H9 (cell line): ENCODE data around the gene RAB3B. TPM values are rescaled to one million over a fixed set of nuclear protein-coding genes. Genes with fewer than 3 reads are reported as not detected.

ENCODE experiments used
- DNase-seq: peaks from one replicate; pipeline ENCODE4 v3.0.0-alpha.2; 2017
- H2AFZ ChIP-seq: one replicate; pipeline ENCODE4 v1.6.1; 2013; ENCODE audit warnings: mild to moderate bottlenecking, low read length, control low read depth, moderate library complexity
- H2AK5ac ChIP-seq: 2 replicates; pipeline ENCODE4 v1.6.1; 2013; ENCODE audit warnings: low read length, control low read depth, mixed read lengths; ENCODE audit not compliant: insufficient read length
- H2BK120ac ChIP-seq: one replicate; pipeline ENCODE4 v1.6.1; 2013; ENCODE audit warnings: low read depth, mild to moderate bottlenecking, low read length, control low read depth, inconsistent platforms; ENCODE audit not compliant: poor library complexity, severe bottlenecking
- H2BK12ac ChIP-seq: 2 replicates; pipeline ENCODE4 v1.6.1; 2013; ENCODE audit warnings: low read length, control low read depth, mixed read lengths, low read depth; ENCODE audit not compliant: insufficient read length
- H2BK15ac ChIP-seq: 2 replicates; pipeline ENCODE4 v1.6.1; 2013; ENCODE audit warnings: low read depth, low read length, control low read depth
- H2BK20ac ChIP-seq: one replicate; pipeline ENCODE4 v1.6.1; 2013; ENCODE audit warnings: low read depth, mild to moderate bottlenecking, low read length, control low read depth, inconsistent platforms; ENCODE audit not compliant: poor library complexity, severe bottlenecking
- H2BK5ac ChIP-seq: 2 replicates; pipeline ENCODE4 v1.6.1; 2013; ENCODE audit warnings: low read length, control low read depth, mixed read lengths; ENCODE audit not compliant: insufficient read length
- H3K14ac ChIP-seq: 2 replicates; pipeline ENCODE4 v1.6.1; 2013; ENCODE audit warnings: low read length, control low read depth; ENCODE audit not compliant: insufficient read depth
- H3K18ac ChIP-seq: 2 replicates; pipeline ENCODE4 v1.6.1; 2013; ENCODE audit warnings: low read depth, mild to moderate bottlenecking, mixed read lengths, low read length, control low read depth; ENCODE audit not compliant: insufficient read length
- H3K23ac ChIP-seq: 2 replicates; pipeline ENCODE4 v1.6.1; 2013; ENCODE audit warnings: low read length, control low read depth, mixed read lengths, low read depth; ENCODE audit not compliant: insufficient read length
- H3K23me2 ChIP-seq: 2 replicates; pipeline ENCODE4 v1.6.1; 2013; ENCODE audit warnings: low read depth, mild to moderate bottlenecking, mixed read lengths, low read length, control low read depth; ENCODE audit not compliant: insufficient read length, poor library complexity, severe bottlenecking
- H3K27ac ChIP-seq: 2 replicates; pipeline ENCODE4 v1.5.1; 2013; ENCODE audit warnings: low read length, control low read depth, mixed read lengths, low read depth; ENCODE audit not compliant: insufficient read length
- H3K27me3 ChIP-seq: 2 replicates; pipeline ENCODE4 v1.6.1; 2013; ENCODE audit warnings: low read length, control low read depth, inconsistent platforms; ENCODE audit not compliant: insufficient read depth
- H3K4ac ChIP-seq: 2 replicates; pipeline ENCODE4 v1.6.1; 2013; ENCODE audit warnings: low read depth, mild to moderate bottlenecking, control low read depth, inconsistent platforms, low read length, moderate library complexity
- H3K4me1 ChIP-seq: 2 replicates; pipeline ENCODE4 v1.6.1; 2013; ENCODE audit warnings: low read length, control low read depth, inconsistent platforms; ENCODE audit not compliant: insufficient read depth
- H3K4me2 ChIP-seq: 2 replicates; pipeline ENCODE4 v1.6.1; 2013; ENCODE audit warnings: low read length, control low read depth, mixed read lengths; ENCODE audit not compliant: insufficient read length, insufficient read depth
- H3K56ac ChIP-seq: 2 replicates; pipeline ENCODE4 v1.6.1; 2013; ENCODE audit warnings: low read depth, mild to moderate bottlenecking, mixed read lengths, low read length, control low read depth; ENCODE audit not compliant: insufficient read length
- H3K79me1 ChIP-seq: 2 replicates; pipeline ENCODE4 v1.6.1; 2013; ENCODE audit warnings: low read depth, mild to moderate bottlenecking, moderate library complexity, low read length, control low read depth, inconsistent platforms; ENCODE audit not compliant: insufficient read depth, poor library complexity, severe bottlenecking
- H3K79me2 ChIP-seq: 2 replicates; pipeline ENCODE4 v1.6.1; 2013; ENCODE audit warnings: low read length, control low read depth, inconsistent platforms; ENCODE audit not compliant: insufficient read depth
- H3K9ac ChIP-seq: 2 replicates; pipeline ENCODE4 v1.6.1; 2013; ENCODE audit warnings: low read length, control low read depth, mixed read lengths; ENCODE audit not compliant: insufficient read length; ENCODE audit errors: extremely low read depth
- H3K9me3 ChIP-seq: one replicate; pipeline ENCODE4 v1.6.1; 2013; ENCODE audit warnings: low read depth, low read length, inconsistent platforms; ENCODE audit not compliant: control insufficient read depth
- H3T11ph ChIP-seq: one replicate; pipeline ENCODE4 v1.6.1; 2013; ENCODE audit warnings: mild to moderate bottlenecking, low read length, control low read depth, inconsistent platforms
- H4K20me1 ChIP-seq: one replicate; pipeline ENCODE4 v1.6.1; 2013; ENCODE audit not compliant: control insufficient read depth, insufficient read length, insufficient read depth
- H4K5ac ChIP-seq: 2 replicates; pipeline ENCODE4 v1.6.1; 2013; ENCODE audit warnings: low read depth, mild to moderate bottlenecking, mixed read lengths, low read length, control low read depth; ENCODE audit not compliant: insufficient read length
- H4K8ac ChIP-seq: replicated peaks from 2 replicates; pipeline ENCODE4 v1.6.1; 2013; ENCODE audit warnings: low read length, control low read depth, mixed read lengths, low read depth; ENCODE audit not compliant: insufficient read length
- H4K91ac ChIP-seq: 2 replicates; pipeline ENCODE4 v1.6.1; 2013; ENCODE audit warnings: low read depth, mild to moderate bottlenecking, moderate library complexity, mixed read lengths, low read length, control low read depth; ENCODE audit not compliant: insufficient read length
- H3K27ac Mint-ChIP-seq, 3 experiments: 2 replicates in 2 of 3; 3 replicates in 1 of 3; pipeline ENCODE4 v1.8.0; 2020 to 2021; ENCODE audit warnings: mixed read lengths in 3 of 3, mild to moderate bottlenecking in 1 of 3, moderate library complexity in 1 of 3
- H3K27me3 Mint-ChIP-seq: 2 replicates; pipeline ENCODE4 v1.8.0; 2021; ENCODE audit warnings: low read depth, mild to moderate bottlenecking, moderate library complexity, mixed read lengths
- H3K36me3 Mint-ChIP-seq, 3 experiments: 2 replicates in 2 of 3; 3 replicates in 1 of 3; pipeline ENCODE4 v1.8.0; 2020 to 2021; ENCODE audit warnings: low read depth in 3 of 3, mixed read lengths in 3 of 3; ENCODE audit not compliant: insufficient read depth in 1 of 3
- H3K4me1 Mint-ChIP-seq, 2 experiments: 2 replicates each; pipeline ENCODE4 v1.8.0; 2020; ENCODE audit warnings: mixed read lengths in 2 of 2
- H3K4me3 Mint-ChIP-seq, 2 experiments: 2 replicates in 1 of 2; 3 replicates in 1 of 2; pipeline ENCODE4 v1.8.0; 2020 to 2021; ENCODE audit warnings: mild to moderate bottlenecking in 2 of 2, mixed read lengths in 2 of 2, moderate library complexity in 1 of 2
- H3K9me3 Mint-ChIP-seq, 2 experiments: 2 replicates in 1 of 2; 3 replicates in 1 of 2; pipeline ENCODE4 v1.8.0; 2020; ENCODE audit warnings: mild to moderate bottlenecking in 2 of 2, mixed read lengths in 2 of 2, moderate library complexity in 1 of 2
- CTCF ChIP-seq: fragments of 200-600 bp; sonication (generic); conservative IDR thresholded peaks from 3 replicates; pipeline ENCODE4 v1.8.0; 2021; ENCODE audit warnings: antibody characterized with exemption, mild to moderate bottlenecking
- WGBS: extraction: QIAGEN DNeasy Blood & Tissue Kit; methylation state at CpG from one replicate; pipeline ENCODE4 v1.1.7; 2013; ENCODE audit warnings: missing lambda C conversion rate, low lambda C conversion rate, mixed read lengths; ENCODE audit not compliant: insufficient read length; ENCODE audit errors: extremely low coverage; 5-methylcytosine and 5-hydroxymethylcytosine counted together
- total RNA-seq: library from RNA; stranded (reverse); gene quantifications from 2 replicates; pipeline ENCODE4 v1.2.1, GENCODE V29; 2021

Gene RAB3B
- total RNA-seq, 1 experiment from 2014 or later = 30.6 TPM

- Histone ChIP-seq H3K9me3 (no peaks in the 10 kb centered on the region), H3K27ac (no peak overlapping the region), H3K9ac (no peak overlapping the region), H4K5ac (no peak overlapping the region), H3K23me2 (no peaks in the 10 kb centered on the region), H3K56ac (no peak overlapping the region), H2BK20ac (no peak overlapping the region), H4K20me1 (no peaks in the 10 kb centered on the region), H3K79me2 (no peaks in the 10 kb centered on the region), H3K14ac (no peak overlapping the region), H3K79me1 (no peaks in the 10 kb centered on the region), H3K4me2 (no peak overlapping the region), H2BK12ac (no peak overlapping the region), H2AFZ (no peak overlapping the region), H2BK15ac (no peak overlapping the region), H3K23ac (no peak overlapping the region), H3K4ac (no peak overlapping the region), H3T11ph (no peak overlapping the region), H2BK5ac (no peak overlapping the region), H4K91ac (no peak overlapping the region), H2BK120ac (no peak overlapping the region), H3K27me3 (no peaks in the 10 kb centered on the region), H3K18ac (no peak overlapping the region), H2AK5ac (no peak overlapping the region), H3K4me1 (no peaks in the 10 kb centered on the region), H4K8ac (no peak overlapping the region)
- WGBS = no CpG with 5 or more reads among the region's 5 CpGs
- Mint-ChIP-seq H3K4me1 (peaks cover 5% of the 10 kb centered on the region in 2 experiments; a peak in 2 of 4 replicates), H3K4me3 (no peak overlapping the region), H3K9me3 (no peaks in the 10 kb centered on the region), H3K27ac (no peak overlapping the region), H3K36me3 (peaks cover 0 to 15% (median 3%) of the 10 kb centered on the region in 3 experiments; a peak in 5 of 7 replicates), H3K27me3 (no peaks in the 10 kb centered on the region)
- peak; percentile 57 for DNase-seq
- TF ChIP-seq CTCF = peak; percentile 61
These were observed 64.2 kb downstream of the RAB3B start for GRCh38 chr1:51926171-51926812.
